ENCODE results near the gene DNM3. TPM values are rescaled to one million over a fixed set of nuclear protein-coding genes. Genes with fewer than 3 reads are reported as not detected.
"Not testable (repeated sequence)": the region's sequence is repeated elsewhere in the genome, so short reads cannot be mapped to it uniquely, and the experiment has no call there.

Gene DNM3
- total RNA-seq, 1 donor from 2014 or later, result 8.2 TPM

DNA sequence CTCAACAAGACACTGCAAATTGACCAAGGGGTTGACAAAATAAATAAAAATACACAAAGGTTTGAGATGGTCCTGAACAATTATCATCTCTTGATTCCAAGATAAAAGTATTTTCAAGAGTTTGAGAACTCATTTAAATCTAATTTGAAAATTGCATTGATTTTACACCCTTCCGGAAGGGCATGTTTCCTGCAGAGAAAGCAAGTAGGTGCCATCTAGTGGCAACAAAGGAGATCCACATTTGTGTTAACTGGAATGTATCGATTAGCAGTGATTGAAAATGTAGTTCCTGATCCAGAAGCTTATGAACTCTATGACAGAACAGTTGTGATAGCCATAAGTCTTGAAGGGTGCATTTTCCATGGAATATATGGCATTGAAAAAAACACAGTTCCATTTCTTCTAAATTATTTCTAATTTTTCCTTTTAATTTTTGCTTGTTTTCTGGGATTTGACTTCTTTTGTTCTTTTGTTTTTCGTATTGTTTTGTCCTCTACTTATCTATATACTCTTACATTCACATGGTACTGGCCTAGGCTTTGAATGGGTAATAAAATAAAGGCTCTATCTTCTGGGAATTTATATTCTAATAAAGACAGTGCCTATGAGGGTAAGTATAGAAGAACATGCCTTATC, 143.7 kb downstream of the DNM3 start:
- peak; percentile 50 for DNase-seq

DNA sequence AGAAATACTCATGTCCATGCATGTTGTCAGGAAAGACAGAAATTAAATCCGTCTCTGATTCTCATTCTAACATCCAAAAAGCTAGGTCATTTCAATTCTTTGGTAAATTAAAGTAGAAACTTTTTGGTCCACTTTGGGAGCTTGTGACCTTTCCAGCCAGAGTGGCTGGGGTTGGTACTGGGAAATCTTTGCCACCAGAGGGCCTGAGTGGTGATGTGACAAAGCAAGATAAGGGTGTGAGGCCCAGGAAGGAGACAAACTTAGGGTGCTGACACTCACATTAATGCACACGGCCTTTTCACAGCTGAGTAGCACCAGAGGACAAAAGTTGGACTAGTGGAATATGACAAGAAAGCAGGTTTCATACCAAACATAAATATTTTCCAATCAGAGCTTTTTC, 144.3 kb downstream of the DNM3 start:
- peak; percentile 18 for DNase-seq

- DNase-seq, result no peak
These were observed 147.1 kb downstream of the DNM3 start for GRCh38 chr1:171988243-171988885.

DNA sequence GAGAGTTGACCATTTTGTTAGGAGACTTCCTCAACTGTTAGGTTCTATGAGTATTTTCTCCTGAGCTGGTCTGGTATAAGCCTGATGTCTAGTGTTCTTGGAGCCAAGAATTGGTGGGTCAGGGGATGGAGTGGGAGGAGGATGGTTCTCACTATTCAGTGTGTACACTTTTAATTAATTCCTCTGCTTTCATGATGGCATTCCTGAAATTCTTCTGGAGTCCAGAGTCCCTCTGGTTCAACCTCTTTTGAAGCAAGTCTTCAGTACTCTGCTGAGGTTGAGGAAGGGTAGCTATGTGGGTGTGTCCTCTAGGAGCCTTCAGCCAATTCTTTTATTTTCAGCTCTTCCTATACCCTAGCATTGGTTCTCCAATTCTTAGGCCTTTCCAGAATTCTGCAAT, 149.1 kb downstream of the DNM3 start:
- DNase-seq, result no peak

GRCh38 chr1:171994293-171994692, 153.0 kb downstream of the DNM3 start:
- DNase-seq, result no peak

DNA sequence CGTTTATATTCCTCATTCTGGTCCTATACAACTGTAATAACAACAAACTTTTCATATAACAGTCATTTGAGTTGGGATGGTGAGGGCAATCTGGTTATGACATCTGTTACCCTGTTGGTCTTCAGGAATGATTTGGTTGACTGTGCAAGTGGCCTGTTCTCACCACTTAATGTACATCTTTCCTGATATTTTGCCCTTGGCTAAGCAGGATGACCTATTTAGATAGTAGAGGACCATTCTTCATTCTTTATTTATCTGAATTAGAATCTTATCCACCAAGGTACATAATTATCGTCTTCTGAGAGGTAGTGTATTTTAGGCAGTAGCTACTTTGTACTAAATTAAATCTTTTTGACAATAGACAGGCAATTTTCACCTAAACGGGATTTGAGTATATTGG, 154.3 kb downstream of the DNM3 start:
- DNase-seq, result no peak

GRCh38 chr1:171997936-171998335, 156.6 kb downstream of the DNM3 start:
- no peak for DNase-seq

DNA sequence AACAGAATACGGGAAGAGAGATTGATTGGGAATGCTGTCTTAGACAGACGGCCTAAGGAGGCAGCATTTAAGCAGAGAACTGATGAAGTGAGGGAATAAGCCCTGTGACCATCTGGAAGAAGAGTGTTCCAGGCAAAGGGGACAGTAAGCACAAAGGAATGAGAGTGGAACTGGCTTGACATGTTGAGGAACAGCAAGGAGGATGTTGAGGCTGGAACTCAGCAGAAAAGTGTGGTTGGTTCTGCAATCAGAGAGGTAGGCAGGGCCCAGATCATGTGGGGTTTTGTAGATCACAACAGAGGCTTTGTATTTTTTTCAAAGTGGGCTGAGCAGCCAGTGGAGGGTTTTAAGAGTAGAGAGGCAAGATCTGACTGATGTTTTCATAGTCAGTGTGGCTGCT, 157.4 kb downstream of the DNM3 start:
- no peak for DNase-seq

DNA sequence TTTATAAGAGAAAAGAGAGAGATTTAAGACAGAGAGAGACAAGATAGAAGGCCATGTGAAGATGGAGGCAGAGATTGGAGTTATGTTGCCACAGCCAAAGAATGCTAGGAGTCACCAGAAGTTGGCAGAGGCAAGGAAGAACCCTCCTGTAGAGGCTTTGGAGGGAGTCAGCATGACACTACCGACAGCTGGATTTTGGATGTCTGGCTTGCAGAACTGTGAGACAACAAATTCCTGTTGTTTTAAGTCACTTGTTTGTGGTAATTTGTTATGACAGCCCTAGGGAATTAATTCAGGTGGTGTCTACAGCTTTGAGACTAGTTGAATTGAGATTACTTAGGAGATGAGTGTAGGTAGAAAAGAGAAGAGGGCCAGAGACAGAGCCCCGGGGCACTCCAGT, 158.5 kb downstream of the DNM3 start:
- no peak for DNase-seq

GRCh38 chr1:172001288-172001687, 160.0 kb downstream of the DNM3 start:
- no peak for DNase-seq

DNA sequence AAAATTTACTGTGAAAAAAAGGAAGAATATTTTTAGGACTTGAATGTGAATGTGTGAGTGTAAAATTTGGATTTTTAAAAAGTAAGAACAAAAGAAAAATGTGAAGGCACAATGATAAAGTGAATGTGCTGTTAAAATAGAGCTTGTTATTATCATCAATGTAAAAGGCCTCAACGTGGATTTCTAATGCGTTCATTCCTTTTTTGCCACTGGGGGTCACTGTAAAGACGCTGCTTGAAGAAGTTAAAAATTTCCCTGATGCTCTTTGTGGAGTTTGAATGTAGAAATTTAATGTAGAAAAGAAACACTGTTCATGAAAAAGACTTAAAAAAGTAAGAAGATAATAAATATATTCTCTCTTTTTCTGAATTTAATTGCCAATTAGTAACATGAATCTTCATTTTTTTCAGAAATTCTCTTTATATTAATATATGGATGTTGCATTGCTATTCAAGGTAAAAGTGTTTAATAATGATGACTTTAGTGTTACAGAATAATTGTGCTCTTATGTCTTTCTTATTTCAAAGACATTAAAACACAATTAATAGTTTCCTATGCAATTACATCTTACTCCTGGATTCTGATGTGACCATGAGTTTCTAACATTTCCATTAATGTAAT, 161.5 kb downstream of the DNM3 start:
- DNase-seq, result peak; percentile 79

- no peak for DNase-seq
These were observed 162.7 kb downstream of the DNM3 start for GRCh38 chr1:172003766-172004530.

DNA sequence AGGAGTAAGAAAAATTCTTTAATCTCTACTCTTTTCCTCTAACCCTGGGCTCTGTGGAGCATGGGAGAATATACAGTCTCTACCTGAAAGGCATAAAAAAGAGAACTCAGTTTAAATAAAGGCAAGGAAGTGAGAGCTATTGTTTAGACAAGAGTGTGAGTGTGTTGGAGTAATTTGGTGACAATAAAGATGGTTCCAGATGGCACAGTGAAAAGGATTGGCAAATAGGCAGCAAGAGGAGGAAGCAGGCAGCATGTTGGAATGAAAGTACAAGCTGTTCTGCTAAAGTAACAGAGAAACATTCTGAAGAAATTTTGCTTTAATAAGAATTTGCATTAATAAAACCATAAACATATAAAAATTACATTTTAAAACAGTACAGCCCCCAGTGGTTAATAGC, 163.4 kb downstream of the DNM3 start:
- DNase-seq, result no peak

DNA sequence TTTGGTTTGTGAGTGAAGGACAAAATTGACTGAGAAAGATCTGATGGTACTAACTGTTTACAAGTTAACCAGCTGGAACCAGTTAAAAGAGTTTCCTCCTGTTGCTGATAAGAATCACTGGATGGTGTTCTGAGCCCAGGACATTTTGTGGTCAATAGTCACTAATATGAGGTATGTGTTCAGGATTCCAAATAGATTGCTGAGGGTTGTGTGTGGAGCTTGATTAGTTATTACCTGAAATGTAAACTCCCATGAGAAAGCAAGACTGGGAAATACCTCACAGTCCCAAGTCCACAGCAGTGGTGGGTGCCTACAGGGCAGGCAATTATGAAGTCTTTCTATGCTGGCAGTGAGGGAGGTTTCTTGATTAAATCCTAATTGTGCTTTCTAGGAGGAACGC, 164.6 kb downstream of the DNM3 start:
- DNase-seq, result no peak

GRCh38 chr1:172006660-172007059, 165.4 kb downstream of the DNM3 start:
- DNase-seq, result no peak

GRCh38 chr1:172018727-172019311, 177.5 kb downstream of the DNM3 start:
- no peak for DNase-seq

DNA sequence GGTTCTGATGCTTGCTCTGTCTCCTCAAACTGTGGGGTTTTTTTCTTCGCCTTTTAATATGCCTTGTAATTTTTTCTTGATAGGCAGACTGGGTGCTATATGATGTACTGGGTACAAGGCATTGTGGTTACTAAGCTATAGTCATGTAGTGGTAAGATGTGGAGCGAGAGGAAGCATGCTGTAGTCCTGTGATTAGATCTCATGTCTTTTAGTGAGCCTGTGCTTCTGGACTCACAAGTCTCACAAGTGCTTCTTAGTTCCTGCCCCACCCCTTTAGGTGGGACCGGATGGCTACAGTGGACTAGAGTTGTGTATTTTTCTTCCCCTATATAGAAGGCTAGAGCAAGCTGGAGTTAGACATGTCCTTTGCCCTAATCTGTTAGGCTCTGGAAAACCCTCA, 178.7 kb downstream of the DNM3 start:
- no peak for DNase-seq

GRCh38 chr1:172024516-172024915, 183.2 kb downstream of the DNM3 start:
- no peak for DNase-seq

DNA sequence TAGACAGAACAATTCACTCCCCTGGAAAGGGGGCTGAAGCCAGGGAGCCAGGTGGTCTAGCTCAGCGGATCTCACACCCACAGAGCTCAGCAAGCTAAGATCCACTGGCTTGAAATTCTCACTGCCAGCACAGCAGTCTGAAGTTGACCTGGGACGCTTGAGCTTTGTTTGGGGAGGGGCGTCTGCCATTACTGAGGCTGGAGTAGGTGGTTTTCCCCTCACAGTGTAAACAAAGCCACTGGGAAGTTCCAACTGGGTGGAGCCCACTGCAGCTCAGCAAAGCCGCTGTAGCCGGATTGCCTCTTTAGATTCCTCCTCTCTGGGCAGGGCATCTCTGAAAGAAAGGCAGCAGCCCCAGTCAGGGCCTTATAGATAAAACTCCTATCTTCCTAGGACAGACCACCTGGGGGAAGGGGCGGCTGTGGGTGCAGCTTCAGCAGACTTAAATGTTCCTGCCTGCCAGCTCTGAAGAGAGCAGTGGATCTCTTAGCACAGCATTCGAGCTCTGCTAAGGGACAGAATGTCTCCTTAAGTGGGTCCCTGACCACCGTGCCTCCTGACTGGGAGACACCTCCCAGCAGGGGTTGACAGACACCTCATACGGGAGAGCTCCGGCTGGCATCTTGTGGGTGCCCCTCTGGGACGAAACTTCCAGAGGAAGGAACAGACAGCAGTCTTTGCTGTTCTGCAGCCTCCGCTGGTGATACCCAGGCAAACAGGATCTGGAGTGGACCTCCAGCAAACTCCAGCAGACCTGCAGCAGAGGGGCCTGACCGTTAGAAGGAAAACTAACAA, 183.8 kb downstream of the DNM3 start:
- not testable (repeated sequence) for DNase-seq

- DNase-seq, result peak; percentile 75
These were observed 199.2 kb downstream of the DNM3 start for GRCh38 chr1:172040466-172040865.

DNA sequence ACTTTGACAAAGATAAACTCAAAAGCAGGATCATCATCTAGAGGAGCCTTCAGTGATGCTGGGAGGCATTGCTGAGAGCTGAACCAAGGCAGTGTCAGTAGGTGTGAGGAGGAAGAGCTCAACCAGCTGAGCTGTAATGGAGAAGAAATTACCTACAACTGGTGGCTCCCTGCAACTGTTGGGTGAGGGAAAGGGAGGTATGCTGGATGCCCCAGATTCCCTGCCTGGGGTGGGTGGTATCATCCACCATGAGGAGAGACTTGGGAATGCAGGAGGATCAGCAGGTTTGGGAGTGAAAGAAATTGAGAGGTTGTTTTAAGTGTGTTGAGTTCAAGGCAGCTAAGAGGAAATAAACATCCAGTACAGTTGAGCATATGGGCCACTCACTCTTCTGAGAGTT, 199.8 kb downstream of the DNM3 start:
- DNase-seq, result no peak

DNA sequence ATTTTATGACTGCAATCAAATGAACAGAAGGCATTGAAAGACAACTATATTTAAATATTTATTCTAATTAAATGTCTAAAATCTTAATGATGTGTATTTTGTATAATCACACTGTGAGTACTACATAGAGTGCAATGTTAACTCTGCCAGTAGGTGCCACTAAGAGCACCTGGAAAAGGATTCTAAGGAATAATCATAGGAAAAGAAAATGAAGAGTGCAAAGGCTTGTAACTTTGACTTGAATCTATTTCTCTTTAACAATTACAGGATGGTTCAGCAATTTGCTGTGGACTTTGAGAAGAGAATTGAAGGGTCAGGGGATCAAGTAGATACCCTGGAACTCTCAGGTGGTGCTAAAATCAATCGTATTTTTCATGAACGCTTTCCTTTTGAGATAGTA, 200.4 kb downstream of the DNM3 start:
- peak; percentile 32 for DNase-seq

Measured in dermis blood vessel endothelial cell (primary cell).